ENCODE results near the gene ZNF536.

DNA sequence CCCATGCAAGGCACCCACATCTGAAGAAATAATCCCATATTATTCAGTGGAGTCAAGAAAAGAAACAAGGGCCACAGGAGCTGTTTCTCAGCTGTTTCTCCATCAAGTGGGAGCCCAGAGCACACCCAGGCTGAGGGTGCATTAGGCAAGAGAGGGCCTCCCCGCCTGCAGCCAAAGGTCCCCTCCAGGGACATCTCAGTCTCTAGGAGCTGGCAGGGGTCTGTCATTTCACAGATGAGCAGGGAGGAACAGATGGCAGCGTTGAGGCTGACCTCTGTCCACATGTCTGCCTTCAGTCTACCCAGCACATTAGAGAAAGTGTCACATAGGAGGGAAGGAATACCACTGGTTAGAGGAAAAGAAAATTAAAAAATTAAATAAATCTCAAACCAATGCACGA is 157.7 kb downstream of the ZNF536 start:
- TF ChIP-seq, protein P1, sequence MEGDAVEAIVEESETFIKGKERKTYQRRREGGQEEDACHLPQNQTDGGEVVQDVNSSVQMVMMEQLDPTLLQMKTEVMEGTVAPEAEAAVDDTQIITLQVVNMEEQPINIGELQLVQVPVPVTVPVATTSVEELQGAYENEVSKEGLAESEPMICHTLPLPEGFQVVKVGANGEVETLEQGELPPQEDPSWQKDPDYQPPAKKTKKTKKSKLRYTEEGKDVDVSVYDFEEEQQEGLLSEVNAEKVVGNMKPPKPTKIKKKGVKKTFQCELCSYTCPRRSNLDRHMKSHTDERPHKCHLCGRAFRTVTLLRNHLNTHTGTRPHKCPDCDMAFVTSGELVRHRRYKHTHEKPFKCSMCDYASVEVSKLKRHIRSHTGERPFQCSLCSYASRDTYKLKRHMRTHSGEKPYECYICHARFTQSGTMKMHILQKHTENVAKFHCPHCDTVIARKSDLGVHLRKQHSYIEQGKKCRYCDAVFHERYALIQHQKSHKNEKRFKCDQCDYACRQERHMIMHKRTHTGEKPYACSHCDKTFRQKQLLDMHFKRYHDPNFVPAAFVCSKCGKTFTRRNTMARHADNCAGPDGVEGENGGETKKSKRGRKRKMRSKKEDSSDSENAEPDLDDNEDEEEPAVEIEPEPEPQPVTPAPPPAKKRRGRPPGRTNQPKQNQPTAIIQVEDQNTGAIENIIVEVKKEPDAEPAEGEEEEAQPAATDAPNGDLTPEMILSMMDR (conservative IDR thresholded peaks at IDR 0.05), result no peak
- TF ChIP-seq EZH2 (IDR thresholded peaks at IDR 0.05; ENCODE audit: low read depth), result no peak
